Kidney (tissue), 14 donors: ENCODE results near the gene LUC7L3. TPM values are rescaled to one million over a fixed set of nuclear protein-coding genes. Genes with fewer than 3 reads are reported as not detected.

ENCODE experiments used
- DNase-seq, 5 donors: peaks; one replicate each; pipeline ENCODE4 v3.0.0-alpha.2; 2013 to 2020
- FAIRE-seq: peaks from 2 replicates; lab custom pipeline; 2012; peaks lifted over from hg19 to GRCh38; lab: Jason Lieb, UNC
- H3K27ac ChIP-seq, 2 donors: one replicate each; pipeline ENCODE4 v1.7.0; 2013; ENCODE audit warnings: low read depth in 2 of 2, low read length in 2 of 2, inconsistent platforms in 1 of 2
- H3K27me3 ChIP-seq: one replicate; pipeline ENCODE4 v1.7.1; 2013; ENCODE audit warnings: low read length, inconsistent platforms; ENCODE audit not compliant: control insufficient read depth, insufficient read depth
- H3K36me3 ChIP-seq, 3 donors: one replicate each; pipeline versions ENCODE4 v1.7.0 to v1.7.1; 2013; ENCODE audit warnings: low read length in 3 of 3, control low read depth in 1 of 3, inconsistent platforms in 1 of 3; ENCODE audit not compliant: insufficient read depth in 3 of 3, control insufficient read depth in 2 of 3
- H3K4me1 ChIP-seq, 3 donors: one replicate each; pipeline versions ENCODE4 v1.7.0 to v1.7.1; 2013; ENCODE audit warnings: low read length in 3 of 3, inconsistent platforms in 1 of 3, low read depth in 1 of 3; ENCODE audit not compliant: control insufficient read depth in 2 of 3, insufficient read depth in 2 of 3
- H3K4me3 ChIP-seq, 3 donors: one replicate each; pipeline versions ENCODE4 v1.7.0 to v1.8.1; 2013; ENCODE audit warnings: low read length in 3 of 3, control low read depth in 1 of 3, inconsistent platforms in 1 of 3
- H3K9ac ChIP-seq, 3 donors: one replicate each; pipeline versions ENCODE4 v1.7.0 to v1.7.1; 2013; ENCODE audit warnings: low read length in 3 of 3, control low read depth in 1 of 3, inconsistent platforms in 1 of 3
- H3K9me3 ChIP-seq, 3 donors: one replicate each; pipeline versions ENCODE4 v1.7.0 to v1.7.1; 2013; ENCODE audit warnings: low read length in 3 of 3, control low read depth in 1 of 3, inconsistent platforms in 1 of 3; ENCODE audit not compliant: control insufficient read depth in 2 of 3, insufficient read depth in 1 of 3
- intact Hi-C: fragments of 100-400 bp; cut with DNase I; formaldehyde crosslinking; loops from one replicate; pipeline ENCODE4 v1.11.1; 2022
- polyA plus RNA-seq: library from polyadenylated mRNA; stranded (reverse); fragments of 350-450 nt; fragmentation: Illumina TruSeq; extraction: RNeasy Lipid Tissue Mini Kit (QIAGEN cat#74804); gene quantifications from one replicate; pipeline ENCODE4 v1.2.3, GENCODE V29; 2014; ENCODE audit warnings: low read depth, low replicate concordance; ENCODE audit not compliant: insufficient read depth
- total RNA-seq: library from RNA; stranded (reverse); fragmentation: NEBNext Ultra II Directional; extraction: Animal tissue kit (Norgen Biotek cat#: 25700); gene quantifications from one replicate; pipeline ENCODE4 v1.2.1, GENCODE V29; 2021
- TF ChIP-seq, protein P1 (sequence below): IDR thresholded peaks from 3 replicates; pipeline ENCODE4 v1.5.1; 2012; ENCODE audit warnings: mild to moderate bottlenecking, moderate library complexity, borderline replicate concordance; ENCODE audit not compliant: insufficient read depth; ENCODE audit errors: extremely low read depth
- donor health status: control.
- donor health status: control.
- donor health status: control.
- donor health status: control.
- donor health status: control.
- donor health status: DM: yes; HTN: yes; CAD: no.
- donor health status: Normal renal cell carcinoma (clear cell type).

Gene LUC7L3
- total and polyA plus RNA-seq, 2 donors from 2014 or later, result 74.3 to 91.9 TPM

DNA sequence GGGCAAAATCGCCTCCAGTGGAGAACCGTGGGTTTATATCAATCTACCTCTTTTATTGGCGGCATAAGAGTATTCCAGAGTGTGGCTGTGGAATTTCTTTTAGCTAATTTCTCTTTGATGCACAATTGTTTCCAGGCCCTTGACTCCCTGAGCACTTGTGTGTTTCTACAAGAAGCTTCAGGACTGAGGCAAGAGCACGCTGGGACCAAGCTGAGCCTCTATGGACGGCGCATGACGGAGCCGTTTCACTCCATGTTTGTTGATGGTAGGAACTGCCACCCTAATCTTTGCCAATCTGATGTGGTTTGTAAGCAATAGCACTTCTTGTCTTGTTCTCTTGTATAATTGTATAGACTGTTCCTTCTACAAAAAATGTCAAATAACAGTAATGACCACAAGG is 59.1 kb downstream of the LUC7L3 start:
- Histone ChIP-seq H3K9me3 (no peaks in the 10 kb centered on the region), H3K36me3 (no peaks in the 10 kb centered on the region), H3K27ac (no peak overlapping the region), H3K4me1 (no peaks in the 10 kb centered on the region), H3K27me3 (no peaks in the 10 kb centered on the region), H3K9ac (no peak overlapping the region), H3K4me3 (no peak overlapping the region)
- intact Hi-C loops, result no loop called here
- DNase-seq (peak in 1 of 5 donors; percentile 18), FAIRE-seq (no peak)
- TF ChIP-seq, protein P1, sequence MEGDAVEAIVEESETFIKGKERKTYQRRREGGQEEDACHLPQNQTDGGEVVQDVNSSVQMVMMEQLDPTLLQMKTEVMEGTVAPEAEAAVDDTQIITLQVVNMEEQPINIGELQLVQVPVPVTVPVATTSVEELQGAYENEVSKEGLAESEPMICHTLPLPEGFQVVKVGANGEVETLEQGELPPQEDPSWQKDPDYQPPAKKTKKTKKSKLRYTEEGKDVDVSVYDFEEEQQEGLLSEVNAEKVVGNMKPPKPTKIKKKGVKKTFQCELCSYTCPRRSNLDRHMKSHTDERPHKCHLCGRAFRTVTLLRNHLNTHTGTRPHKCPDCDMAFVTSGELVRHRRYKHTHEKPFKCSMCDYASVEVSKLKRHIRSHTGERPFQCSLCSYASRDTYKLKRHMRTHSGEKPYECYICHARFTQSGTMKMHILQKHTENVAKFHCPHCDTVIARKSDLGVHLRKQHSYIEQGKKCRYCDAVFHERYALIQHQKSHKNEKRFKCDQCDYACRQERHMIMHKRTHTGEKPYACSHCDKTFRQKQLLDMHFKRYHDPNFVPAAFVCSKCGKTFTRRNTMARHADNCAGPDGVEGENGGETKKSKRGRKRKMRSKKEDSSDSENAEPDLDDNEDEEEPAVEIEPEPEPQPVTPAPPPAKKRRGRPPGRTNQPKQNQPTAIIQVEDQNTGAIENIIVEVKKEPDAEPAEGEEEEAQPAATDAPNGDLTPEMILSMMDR, result no peak

- Histone ChIP-seq H3K9ac (no peak overlapping the region), H3K27ac (no peak overlapping the region), H3K4me3 (no peak overlapping the region), H3K4me1 (no peaks in the 10 kb centered on the region), H3K36me3 (no peaks in the 10 kb centered on the region), H3K9me3 (no peaks in the 10 kb centered on the region), H3K27me3 (no peaks in the 10 kb centered on the region)
- TF ChIP-seq, protein P1, result no peak
- DNase-seq (peak in 1 of 5 donors; percentile 26), FAIRE-seq (no peak)
- intact Hi-C loops, result no loop called here
These were observed 59.6 kb downstream of the LUC7L3 start for GRCh38 chr17:50778988-50779387.

DNA sequence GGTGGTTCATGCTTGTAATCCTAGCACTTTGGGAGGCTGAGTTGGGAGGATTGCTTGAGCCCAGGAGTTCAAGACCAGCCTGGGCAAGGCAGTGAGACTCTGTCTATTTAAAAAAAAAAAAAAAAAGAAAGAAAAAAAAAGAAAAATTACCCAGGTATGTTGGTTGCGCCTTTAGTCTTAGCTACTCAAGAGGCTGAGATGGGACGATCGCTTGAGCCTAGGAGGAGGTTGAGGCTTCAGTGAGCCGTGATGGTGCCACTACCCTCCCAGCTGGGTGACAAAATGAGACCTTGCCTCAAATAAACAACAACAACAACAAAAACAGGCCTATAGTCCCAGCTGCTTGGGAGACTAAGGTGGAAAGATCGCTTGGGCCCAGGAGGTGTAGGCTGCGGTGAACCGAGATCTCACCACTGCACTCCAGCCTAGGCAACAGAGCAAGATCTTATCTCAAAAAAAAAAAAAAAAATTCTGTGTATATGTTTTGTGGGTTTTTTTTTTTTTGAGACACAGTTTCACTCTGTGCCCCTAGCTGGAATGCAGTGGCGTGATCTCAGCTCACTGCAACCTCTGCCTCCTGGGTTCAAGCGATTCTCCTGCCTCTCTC is 60.4 kb downstream of the LUC7L3 start:
- intact Hi-C loops, result loop anchor here (5.0 kb wide), 1 partner anchor 62 kb away; no protein-coding TSS in a partner anchor
- DNase-seq (no peak), FAIRE-seq (no peak)
- TF ChIP-seq, protein P1, result no peak
- no peaks in the 10 kb centered on the region for H3K27me3 ChIP-seq
- H3K9ac ChIP-seq, result no peak overlapping the region
- no peak overlapping the region for H3K27ac ChIP-seq
- H3K4me1 ChIP-seq, result no peaks in the 10 kb centered on the region
- no peaks in the 10 kb centered on the region for H3K9me3 ChIP-seq
- no peak overlapping the region for H3K4me3 ChIP-seq
- no peaks in the 10 kb centered on the region for H3K36me3 ChIP-seq
